ENCODE data around the gene AHCTF1.
"Not testable (repeated sequence)": the region's sequence is repeated elsewhere in the genome, so short reads cannot be mapped to it uniquely, and the experiment has no call there.

The AHCTF1 gene

DNA sequence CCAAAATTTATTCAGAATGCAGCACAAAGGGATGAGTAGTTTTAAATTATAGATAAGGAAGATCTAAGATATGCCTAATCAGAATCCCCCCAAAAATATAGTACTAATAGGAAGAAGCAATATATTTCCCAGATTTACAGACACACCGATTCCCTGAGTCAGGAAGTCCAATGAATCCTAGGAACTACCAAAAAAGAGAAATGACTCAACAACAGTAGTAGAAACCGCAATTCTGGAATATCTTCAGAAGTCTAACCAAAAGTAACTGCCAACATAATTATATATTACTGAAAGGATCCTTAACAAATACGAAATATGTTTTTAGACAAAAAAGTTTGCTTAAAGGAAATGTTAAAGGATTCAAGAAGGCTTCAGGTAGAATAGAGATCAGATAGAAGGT lies 10.3 kb downstream of the AHCTF1 start:
- no peak for DNase-seq (ENCODE audit: extremely low spot score, insufficient read length, low read depth)
- no peak for FAIRE-seq

DNA sequence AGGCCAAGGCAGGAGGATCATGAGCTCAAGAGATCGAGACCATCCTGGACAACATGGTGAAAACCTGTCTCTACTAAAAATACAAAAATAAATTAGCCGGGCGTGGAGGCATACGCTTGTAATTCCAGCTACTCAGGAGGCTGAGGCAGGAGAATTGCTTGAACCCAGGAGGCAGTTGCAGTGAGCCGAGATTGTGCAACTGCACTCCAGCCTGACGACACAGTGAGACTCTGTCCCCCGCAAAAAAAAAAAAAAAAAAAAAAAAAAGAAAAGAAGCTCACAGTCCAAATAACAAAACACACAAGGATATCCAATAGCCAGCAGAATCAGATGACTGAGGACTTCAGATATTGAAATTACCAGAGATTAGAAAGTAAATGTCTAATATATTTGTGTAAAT lies 11.8 kb downstream of the AHCTF1 start:
- DNase-seq (ENCODE audit: extremely low spot score, insufficient read length, low read depth) (no peak), FAIRE-seq (no peak)

DNA sequence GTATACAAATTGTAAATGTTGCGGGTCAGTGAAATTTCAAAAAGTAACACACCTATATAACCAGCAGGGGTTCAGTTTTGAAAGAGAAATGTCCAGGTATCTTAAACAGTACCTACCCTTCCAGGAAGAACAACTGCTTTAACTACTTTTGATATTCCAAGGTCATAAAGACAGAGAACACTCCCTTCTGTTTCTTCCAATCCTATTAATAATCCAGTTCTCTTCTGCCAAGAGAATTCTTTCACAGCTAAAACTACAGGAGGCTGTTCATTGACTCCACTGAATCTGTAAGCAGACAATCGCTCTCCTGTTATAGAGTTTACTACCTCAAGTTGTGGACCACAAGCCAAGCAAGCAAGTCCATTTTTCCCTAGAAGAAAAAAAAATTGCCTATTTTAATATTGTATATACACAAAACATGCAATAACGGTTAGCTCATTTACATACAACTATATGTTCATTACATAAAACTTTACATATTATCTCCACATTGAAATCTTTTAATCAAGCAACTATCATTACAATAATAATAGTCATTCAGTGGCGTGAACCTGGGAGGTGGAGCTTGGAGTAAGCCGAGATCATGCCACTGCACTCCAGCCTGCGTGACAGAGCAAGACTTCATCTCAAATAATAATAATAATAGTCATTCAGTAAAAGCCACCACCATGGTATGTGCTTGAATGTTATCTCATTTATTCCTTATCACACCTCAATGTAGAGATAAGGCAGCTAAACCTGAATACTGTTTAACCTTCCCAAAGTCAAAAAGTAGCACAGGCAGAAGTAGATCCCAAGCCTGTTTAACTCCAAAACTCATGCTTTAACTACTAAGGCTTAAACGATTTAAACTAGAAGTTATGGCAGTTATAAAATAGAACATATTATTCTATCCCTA lies 15.5 kb downstream of the AHCTF1 start:
- not testable (repeated sequence) for FAIRE-seq

DNA sequence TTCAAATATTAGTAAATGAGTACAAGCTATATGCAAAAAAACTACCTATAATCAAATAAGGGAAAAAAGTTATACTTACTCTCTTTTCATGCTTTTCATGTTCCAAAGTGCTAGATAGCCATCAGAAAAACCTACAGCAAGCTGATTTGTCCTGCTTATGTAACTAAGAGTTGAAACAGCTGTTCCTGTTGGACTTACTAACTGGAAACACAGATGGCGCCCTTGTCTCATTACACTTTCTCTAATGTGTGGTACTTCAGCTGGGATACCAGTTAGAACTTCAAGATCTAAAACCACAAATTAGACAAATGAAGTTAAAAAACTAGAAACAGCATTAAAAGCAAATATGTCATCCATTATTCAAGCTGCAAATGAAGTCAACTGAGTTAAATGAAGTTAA lies 24.3 kb downstream of the AHCTF1 start:
- DNase-seq (ENCODE audit: extremely low spot score, insufficient read length, low read depth): no peak
- FAIRE-seq: no peak

More for the DNA sequence above, 15.5 kb downstream of the AHCTF1 start:
- DNase-seq (ENCODE audit: extremely low spot score, insufficient read length, low read depth): not testable (repeated sequence)

DNA sequence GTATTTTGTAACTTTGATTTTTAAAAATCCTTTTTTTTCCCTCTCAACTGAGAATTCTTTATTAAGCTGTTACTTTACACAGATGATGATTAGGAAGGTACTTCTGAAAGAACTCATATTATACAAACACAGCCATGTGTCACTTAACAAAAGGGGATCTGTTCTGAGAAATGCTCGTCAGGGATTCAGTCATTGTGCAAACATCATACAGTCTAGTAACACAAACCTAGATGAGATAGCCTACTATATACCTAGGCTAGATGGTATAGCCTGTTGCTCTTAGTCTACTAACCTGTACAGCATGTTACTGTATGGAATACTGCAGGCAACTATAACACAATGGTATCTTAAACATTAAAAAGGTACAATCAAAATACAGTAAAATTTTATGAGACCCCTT lies 24.9 kb downstream of the AHCTF1 start:
- no peak for FAIRE-seq
- no peak for DNase-seq (ENCODE audit: extremely low spot score, insufficient read length, low read depth)

DNA sequence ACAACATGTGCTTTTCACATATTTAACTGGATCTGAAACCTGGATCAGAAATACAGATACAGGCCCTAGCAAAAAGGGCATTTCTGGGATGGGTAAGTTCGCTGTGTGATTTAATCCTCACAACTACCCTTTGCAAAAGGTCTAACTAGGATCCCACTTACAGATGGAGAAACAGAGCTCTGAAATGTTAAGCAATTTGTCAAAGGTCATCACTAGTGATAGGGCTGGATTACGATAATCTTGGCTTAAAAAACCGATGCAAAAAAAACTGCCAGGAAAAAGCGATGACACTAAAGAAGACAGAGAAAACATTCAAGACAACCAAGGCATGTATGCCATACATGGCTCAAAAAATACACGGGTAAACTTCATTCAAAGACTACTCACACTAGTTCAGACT lies 29.9 kb downstream of the AHCTF1 start:
- FAIRE-seq: no peak
- no peak for DNase-seq (ENCODE audit: extremely low spot score, insufficient read length, low read depth)

DNA sequence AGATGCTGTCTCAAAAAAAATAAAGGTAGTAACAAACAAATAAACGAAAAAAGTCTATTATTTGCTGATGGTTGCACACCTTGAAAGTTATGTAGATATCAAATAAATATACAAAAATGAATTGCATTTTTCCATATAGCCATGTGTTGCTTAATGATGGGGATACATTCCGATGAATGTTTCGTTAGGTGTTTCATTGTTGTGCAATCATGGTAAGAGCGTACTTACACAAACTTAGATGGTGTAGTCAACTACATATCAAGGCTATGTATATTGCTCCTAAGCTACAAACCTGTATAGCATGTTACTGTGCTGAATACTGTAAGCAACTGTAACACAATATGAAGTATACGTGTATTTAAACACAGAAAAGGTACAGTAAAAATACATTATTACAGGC lies 34.4 kb downstream of the AHCTF1 start:
- no peak for FAIRE-seq
- no peak for DNase-seq (ENCODE audit: extremely low spot score, insufficient read length, low read depth)

DNA sequence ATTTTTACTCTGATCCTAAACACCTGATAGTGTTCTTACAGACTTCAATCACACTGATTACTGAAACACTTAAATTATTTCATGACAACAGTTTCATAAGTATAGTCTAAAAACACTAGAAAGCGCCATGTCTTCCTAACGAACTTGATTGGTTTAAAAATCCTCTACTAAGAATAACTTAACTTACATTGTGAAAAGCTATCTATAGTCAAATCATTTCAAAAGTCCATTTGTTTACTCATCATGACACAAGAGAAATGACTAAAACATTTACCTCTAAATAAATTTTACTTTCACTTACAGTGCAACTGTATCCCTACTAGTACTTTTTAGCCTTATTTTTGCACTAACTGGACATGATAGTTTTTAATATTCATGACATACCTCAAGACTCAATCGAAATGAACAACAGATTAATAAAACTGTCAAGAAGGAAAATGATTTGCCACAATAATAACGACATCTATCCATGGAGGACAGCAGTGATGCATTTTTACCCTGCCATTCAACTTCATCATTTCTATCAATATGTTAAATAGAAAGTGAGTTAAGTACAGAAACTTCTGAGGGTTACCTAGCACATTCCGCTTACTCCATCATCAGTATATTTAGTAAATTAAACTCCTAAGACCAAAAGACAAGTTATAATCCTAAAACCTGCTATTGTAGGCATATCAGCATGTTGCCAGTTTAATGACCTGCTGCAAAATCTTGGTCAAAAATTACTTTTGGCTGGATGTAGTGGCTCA lies 38.4 kb downstream of the AHCTF1 start:
- FAIRE-seq (no peak), DNase-seq (ENCODE audit: extremely low spot score, insufficient read length, low read depth) (no peak)

DNA sequence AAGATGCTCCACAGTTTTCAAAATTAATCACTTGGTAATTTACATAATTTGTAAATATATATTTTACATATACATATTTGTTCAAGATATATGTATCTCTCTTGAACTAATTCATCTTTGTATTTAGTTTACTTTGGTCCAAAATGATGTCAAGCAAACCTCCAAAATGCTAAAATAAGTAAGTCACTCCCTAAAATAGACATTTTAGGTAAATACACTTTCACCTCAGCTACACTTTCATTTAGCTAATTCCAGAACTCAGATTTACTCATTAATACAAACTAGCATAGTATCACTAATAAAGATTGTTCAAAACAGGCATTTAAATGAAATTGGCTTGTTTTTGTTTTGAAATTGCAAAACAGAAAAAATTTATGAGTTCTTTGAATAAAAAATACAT lies 40.6 kb downstream of the AHCTF1 start:
- FAIRE-seq: no peak

DNA sequence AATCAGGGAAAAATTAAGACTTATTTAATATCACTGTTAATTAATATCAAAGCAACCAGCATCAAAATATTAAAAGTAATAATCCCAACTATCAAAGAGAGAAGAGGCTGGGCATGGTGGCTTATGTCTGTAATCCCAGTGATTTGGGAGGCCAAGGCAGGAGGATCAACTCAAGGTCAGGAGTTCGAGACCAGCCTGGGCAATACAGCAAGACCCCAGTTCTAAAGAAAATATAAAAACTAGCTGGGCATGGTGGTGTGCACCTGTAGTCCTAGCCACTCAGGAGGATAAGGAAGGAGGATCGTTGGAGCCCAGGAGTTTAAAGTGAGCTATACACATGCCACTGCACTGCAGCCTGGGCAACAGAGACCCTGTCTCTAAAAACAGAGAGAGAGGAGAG lies 43.2 kb downstream of the AHCTF1 start:
- no peak for FAIRE-seq
- DNase-seq (ENCODE audit: extremely low spot score, insufficient read length, low read depth): no peak

More for the DNA sequence above, 40.6 kb downstream of the AHCTF1 start:
- DNase-seq (ENCODE audit: extremely low spot score, insufficient read length, low read depth): no peak

DNA sequence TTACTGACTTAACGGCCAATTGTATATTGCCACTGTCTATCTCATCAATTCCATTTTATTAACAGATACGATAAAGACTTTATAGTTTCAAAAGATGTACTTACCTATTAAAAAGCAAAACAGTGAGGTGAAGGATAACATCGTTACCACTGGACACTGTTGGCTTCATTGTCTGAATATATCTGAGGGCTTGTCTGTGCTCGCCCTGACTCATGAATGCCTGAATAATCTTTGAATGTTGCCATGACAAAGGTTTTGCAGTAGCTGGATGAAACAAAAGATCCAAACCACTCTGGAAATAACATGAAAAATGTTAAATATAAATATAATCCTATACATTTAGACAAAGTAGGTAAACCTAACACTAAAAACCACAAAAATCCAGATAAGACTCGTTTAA lies 46.4 kb downstream of the AHCTF1 start:
- DNase-seq (ENCODE audit: extremely low spot score, insufficient read length, low read depth); FAIRE-seq: not testable (repeated sequence)

DNA sequence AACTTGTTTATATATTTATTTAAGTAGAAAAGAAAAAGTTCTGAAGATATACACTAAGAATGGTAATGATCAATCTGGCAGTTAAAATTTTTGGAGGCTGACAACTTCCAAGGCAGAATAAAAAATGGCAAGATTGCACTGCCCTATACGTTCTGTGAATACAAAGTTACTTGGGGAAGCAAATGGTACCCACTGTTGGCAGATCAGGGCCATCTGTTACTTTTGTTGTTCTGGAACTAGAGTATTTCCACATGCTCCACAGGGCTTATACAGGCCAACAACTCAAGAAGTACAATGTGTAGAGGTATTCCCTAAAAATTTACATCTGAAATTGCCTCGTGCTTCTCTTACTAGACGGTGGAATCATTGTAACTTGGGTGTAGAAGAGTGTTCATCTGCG lies 53.2 kb downstream of the AHCTF1 start:
- no peak for FAIRE-seq
- DNase-seq (ENCODE audit: extremely low spot score, insufficient read length, low read depth): no peak

DNA sequence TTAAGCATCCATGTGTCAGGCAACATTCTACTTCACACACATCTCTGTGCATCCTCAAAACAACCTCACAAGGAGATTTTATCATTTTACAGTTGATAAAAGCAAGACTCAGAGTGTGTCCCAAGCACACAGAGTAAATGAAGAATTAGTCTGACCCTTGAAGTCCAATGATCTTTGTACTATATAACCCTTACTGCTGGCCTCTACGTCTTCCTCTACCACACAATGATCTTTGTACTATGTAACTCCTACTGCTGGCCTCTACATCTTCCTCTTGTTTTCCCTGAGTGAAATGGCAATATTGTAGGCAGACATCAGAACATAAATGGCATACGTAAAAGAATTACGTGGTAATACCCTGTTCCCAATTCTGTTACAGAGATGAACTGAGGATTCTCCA lies 55.3 kb downstream of the AHCTF1 start:
- DNase-seq (ENCODE audit: extremely low spot score, insufficient read length, low read depth) (no peak), FAIRE-seq (no peak)

DNA sequence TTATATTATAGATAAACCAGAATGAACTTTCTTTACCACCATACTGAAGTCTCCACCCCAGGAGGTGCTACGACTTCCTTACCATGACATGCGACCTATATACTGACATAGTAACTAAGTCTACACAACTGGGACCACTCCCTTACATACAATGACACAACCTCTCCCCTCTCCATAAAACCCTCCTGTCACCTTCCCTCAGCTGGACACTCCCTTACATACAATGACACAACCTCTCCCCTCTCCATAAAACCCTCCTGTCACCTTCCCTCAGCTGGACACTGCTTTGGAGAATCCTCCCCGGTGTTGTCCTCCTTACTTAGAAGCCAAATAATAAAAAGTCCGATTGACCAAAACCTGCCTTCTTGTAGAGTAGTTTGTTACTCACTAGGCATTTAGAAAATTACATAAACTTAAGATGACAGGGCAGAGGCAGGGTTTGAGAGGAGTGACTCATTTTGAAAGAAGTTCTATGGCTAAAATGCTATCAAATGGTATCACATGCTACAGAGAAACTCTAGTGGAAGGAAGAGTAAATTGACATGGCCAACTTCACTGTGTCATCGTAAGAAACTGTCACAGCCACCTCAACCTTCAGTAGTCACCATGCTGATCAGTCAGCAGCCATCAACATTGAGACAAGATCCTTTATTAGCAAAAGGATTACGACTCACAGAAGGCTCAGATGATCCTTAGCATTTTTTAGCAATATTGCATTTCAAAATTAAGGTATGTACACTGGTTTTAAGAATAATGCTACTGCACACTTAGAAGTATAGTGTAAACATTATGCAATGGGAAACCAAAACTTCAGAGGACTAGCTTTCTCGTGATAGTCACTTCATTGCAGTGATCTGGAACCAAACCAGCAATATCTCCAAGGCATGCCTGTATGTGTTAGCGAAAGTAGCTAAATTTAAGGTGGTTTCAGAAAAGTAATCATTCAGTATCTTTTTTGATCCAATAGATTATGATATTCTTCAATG lies 56.4 kb downstream of the AHCTF1 start:
- no peak for DNase-seq (ENCODE audit: extremely low spot score, insufficient read length, low read depth)
- FAIRE-seq: no peak

DNA sequence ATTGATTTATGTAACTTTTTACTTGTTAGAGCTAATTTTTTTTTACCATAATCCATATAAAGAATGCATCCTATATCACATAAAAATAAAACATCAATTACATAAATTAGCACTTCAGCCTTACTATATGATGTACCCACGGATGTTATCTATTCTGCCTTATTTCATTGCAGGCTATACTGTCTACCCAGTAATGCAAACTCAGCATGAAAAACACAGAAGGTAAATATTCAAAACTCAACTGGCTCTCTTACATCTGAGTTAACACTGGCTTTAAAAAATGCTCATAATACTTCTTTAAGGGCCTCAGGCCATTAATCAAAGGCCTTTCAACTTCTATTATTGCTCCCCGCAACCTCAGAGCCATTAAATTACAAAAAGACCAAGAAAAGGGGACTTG lies 65.8 kb downstream of the AHCTF1 start:
- FAIRE-seq (no peak), DNase-seq (ENCODE audit: extremely low spot score, insufficient read length, low read depth) (no peak)

DNA sequence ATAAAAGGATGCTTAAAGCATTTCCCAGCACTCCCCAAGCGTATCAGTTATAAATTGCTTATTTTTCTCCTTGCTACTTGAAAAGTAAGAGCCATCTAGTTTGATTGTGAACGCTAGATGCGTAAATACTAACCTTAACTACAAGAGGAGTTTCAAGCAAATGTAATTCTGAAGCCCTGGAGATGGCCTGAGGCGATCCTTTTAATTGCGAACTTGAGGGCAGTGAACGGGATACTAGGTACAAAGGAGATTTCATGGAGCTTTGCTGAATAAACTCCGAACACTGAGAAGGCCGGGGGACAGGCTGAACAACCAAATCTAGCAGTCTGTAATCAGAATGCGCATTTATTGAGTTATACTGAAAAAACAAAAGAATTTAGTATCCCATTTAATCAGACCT lies 68.0 kb downstream of the AHCTF1 start:
- FAIRE-seq; DNase-seq (ENCODE audit: extremely low spot score, insufficient read length, low read depth): not testable (repeated sequence)

DNA sequence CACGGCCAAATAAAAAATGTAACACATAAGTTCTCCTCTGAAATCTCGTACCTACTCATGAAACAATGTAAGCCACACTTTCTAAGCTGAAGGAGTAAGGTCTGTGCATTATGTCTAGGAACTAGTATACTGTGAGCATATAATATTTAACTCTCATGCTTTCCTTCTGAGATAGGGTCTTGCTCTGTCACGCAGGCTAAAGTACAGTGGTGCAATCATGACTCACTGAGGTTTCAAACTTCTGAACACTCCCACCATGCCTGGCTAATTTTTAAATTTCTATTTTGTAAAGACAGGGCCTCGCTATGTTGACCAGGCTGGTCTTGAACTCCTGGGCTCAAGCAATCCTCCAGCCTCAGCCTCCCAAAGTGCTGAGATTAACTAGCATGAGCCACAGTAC lies 71.3 kb downstream of the AHCTF1 start:
- FAIRE-seq (no peak), DNase-seq (ENCODE audit: extremely low spot score, insufficient read length, low read depth) (no peak)

DNA sequence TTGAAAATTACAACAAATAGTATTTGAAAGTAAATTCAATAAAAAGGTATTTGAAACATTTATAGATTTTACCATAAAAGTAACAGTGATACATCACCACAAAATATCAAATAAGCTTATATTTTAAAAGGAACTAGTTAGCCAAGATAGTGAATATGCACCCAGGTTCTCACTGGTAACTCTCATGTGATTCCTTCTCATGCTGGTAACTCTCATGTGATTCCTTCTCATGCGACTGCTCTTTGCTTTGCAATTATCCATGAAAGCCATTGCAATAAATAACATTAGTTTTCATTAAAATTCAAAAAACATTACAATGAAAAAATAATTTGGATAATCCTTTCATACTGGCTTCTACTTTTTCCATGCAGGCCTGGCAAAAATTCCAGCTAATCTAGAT lies 75.4 kb downstream of the AHCTF1 start:
- FAIRE-seq (no peak), DNase-seq (ENCODE audit: extremely low spot score, insufficient read length, low read depth) (no peak)

DNA sequence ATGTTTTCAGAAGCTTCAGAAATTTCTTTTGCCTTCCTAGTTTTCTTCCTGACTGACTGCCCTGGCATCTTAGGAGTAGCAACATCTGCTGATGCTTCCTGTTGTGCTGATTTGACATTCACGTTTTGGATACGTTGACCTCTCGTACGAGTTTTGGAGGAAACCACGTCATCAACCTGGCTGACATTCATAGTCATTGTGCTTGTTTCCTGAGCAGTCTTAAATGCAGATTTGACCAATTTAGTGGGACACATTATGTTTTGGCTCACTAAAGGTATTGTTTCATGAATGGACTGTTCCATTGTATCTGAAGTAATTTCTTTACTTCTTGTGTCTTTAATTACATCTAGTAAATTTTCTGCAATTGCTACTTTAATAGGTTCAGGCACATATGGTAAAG lies 81.1 kb downstream of the AHCTF1 start:
- not testable (repeated sequence) for FAIRE-seq; DNase-seq (ENCODE audit: extremely low spot score, insufficient read length, low read depth)

DNA sequence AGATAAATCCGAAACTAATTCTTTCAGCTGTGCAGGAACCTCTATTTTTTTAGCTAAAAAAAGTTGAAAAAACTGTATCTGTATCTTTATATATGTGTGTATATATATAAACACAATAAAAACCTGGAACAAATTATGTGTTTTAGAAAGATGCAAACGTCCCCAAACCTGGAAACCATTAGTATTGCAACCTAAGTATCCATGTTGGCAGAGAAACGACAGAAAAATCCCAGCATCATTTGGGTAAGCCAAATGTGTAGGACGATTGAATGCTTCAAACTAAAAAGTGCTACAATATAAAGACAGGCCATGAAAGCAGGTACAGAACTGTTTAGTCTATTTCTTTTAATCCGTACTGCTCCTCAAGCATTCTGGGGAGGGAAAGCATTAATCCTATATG lies 87.9 kb downstream of the AHCTF1 start:
- no peak for DNase-seq (ENCODE audit: extremely low spot score, insufficient read length, low read depth)
- FAIRE-seq: no peak
